ENCODE results near the gene RRP1.
"Not testable (repeated sequence)": the region's sequence is repeated elsewhere in the genome, so short reads cannot be mapped to it uniquely, and the experiment has no call there.

The RRP1 gene

DNA sequence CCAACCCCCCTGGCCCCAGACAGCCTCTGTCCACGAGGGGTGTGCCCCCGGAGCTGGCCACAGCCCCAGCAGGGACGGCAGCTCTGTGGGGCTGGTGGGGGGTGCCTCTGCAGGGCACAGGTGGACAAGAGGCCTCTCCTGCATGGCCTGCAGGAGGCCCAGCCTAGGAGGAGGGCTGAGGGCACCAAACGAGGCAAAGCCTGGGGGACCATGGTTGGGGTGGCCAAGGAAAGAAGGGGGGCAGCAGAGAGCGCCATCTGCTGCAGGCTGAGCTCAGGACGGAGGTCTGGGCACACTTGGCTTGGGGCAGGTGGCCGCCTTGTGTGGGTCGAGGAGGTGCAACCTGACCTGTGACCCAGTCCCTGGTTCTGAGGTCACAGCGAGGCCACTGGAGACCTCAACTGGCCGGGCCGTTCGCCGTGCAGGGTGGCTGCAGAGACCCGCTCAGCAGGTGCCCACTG, 27.3 kb downstream of the RRP1 start:
- DNase-seq (ENCODE audit: low read depth in 2 of 2) = no peak

GRCh38 chr21:43817157-43818086, 28.0 kb downstream of the RRP1 start:
- DNase-seq (ENCODE audit: low read depth in 2 of 2) = no peak

DNA sequence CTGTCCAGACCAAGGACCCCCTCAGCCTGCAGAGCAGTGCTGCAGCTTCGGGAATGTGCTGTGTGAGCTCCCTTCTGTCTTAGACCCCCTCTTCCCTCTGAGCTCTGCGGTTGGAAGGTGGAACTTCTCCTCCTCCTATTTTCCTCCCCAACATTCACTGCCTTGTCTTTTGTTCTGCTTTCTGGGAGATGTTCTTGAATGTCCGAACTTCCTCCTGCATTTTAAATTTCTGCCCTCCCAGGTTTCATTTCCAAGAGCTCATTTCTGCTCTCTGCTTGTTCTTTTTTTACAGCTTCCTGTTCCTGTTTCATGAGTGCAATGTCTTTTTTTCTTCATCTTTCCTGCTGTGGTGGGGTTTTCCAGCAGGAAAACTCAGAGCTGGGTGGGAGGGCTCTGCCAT, 29.3 kb downstream of the RRP1 start:
- DNase-seq (ENCODE audit: low read depth in 2 of 2) = no peak

- no peak for DNase-seq (ENCODE audit: low read depth in 2 of 2)
These were observed 30.4 kb downstream of the RRP1 start for GRCh38 chr21:43819511-43820405.

DNA sequence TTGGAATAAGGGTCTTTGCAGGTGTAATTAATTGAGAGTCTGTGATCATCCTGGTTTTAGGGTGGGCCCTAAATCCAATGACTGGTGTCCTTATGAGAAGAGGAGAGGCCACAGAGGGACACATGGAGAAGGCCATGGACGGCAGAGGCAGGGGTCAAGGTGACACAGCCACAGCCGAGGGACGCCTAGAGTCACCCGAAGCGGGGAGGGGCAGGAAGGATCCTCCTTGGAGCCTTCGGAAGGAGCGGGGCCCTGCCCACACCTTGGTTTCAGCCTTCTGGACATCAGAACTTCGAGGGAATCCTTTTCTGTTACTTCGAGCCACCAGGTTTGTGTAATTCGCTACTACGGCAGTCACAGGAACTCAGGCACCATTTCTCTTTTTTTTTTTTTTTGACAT, 31.1 kb downstream of the RRP1 start:
- DNase-seq (ENCODE audit: low read depth in 2 of 2) = no peak

DNA sequence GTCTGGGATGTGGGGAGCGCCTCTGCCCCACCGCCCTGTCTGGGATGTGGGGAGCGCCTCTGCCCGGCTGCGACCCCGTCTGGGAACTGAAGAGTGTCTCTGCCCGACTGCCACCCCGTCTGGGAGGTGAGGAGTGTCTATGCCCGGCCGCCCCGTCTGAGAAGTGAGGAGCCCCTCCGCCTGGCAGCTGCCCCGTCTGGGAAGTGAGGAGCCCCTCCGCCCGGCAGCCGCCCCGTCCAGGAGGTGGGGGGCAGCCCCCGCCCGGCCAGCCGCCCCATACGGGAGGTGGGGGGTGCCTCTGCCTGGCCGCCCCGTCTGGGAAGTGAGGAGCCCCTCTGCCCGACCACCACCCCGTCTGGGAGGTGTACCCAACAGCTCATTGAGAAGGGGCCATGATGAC, 32.8 kb downstream of the RRP1 start:
- DNase-seq (ENCODE audit: low read depth in 2 of 2) = not testable (repeated sequence)

DNA sequence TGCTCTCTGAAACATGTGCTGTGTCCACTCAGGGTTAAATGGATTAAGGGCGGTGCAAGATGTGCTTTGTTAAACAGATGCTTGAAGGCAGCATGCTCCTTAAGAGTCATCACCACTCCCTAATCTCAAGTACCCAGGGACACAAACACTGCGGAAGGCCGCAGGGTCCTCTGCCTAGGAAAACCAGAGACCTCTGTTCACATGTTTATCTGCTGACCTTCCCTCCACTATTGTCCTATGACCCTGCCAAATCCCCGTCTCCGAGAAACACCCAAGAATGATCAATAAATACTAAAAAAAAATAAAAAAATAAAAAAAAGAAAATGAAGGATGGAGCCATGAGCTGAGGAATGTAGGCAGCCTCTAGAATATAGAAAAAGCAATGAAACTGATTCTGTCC, 33.4 kb downstream of the RRP1 start:
- not testable (repeated sequence) for DNase-seq (ENCODE audit: low read depth in 2 of 2)

GRCh38 chr21:43824333-43825241, 35.2 kb downstream of the RRP1 start:
- DNase-seq (ENCODE audit: low read depth in 2 of 2) = no peak

DNA sequence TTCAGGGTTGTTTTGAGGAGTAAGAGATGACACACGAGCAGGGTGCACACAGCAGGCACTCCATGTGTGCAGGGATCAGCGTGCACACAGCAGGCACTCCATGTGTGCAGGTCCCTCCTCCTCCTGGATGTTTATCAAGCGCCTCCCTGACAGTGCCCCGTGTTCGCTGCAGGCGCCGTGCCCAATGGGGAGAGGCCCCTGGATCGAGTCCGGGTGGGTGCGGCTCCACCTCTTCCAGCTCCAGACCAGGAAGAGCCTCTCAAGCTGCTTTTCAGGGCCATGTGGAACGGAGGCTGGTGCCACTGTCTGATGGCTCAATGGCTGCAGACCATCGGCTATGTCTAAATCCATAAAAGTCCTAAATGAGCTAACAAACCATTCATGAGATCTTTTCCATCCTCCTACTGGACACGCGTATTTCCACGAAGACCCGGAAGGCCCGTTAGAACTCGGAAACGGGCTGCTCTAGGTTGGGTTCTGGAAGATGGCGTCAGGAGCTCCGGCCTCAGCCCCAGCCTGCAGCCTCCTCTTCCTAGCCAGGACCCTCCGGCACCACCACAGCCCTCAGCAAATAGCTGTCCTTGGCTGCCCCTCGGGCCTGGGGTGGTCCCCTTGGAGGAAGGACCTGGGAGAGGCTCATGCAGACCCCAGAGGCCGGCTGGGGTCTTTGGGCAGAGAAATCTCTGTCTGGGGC, 36.0 kb downstream of the RRP1 start:
- no peak for DNase-seq (ENCODE audit: low read depth in 2 of 2)

DNA sequence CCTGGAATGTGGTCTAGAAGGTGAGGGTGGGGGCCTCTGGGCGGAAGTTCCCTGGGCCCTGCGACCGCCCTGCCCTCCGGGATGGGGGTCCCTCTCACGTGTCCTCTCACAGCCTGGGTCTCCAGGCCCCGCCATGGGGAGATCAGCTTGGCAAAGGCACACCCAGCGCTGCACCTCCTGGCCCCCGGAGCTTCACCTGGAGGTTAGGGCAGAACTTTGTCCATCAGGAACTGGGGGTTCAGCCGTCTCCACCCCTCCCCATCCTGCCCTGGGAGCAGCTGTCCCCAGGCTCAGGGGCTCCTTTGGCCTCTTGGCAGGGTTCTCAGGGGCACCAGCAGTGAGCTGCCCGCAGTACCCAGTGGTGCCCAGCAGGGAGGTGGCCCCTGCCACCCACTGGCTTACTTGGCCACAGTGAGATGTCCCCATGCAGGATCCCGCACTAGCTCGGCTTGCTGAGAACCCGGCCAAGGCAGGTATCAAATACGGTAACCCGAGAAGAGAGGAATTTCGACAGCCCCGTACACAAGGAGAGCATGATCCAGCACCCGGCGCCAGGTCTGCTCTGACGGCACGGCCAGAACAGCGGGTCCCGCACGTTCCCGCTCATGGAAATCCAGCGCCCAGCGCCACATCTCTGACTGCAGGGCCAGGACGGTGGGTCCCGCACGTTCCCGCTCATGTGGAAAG, 36.7 kb downstream of the RRP1 start:
- DNase-seq (ENCODE audit: low read depth in 2 of 2) = no peak

DNA sequence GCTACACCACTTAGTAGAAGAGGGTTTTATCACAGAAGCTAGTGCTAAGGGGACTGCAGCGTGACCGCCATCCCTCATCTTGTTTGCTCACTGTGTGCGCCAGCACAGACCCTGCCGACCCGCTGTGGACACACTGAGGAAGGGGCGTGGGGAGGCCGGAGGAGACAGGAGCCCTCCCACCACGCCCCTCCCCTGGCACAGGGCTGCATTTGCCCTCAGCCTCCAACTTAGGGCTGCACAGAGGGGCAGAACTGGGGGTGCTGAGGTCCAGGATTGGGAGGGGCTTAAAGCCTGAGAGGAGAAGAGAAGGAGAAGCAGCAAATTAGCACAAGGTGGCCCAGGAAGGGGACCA, 37.2 kb downstream of the RRP1 start:
- no peak for DNase-seq (ENCODE audit: low read depth in 2 of 2)

GRCh38 chr21:43827015-43827611, 37.7 kb downstream of the RRP1 start:
- DNase-seq (ENCODE audit: low read depth in 2 of 2) = peak in 1 of 2 donors; percentile 29

- DNase-seq (ENCODE audit: low read depth in 2 of 2) = no peak
These were observed 39.8 kb downstream of the RRP1 start for GRCh38 chr21:43829161-43829560.

DNA sequence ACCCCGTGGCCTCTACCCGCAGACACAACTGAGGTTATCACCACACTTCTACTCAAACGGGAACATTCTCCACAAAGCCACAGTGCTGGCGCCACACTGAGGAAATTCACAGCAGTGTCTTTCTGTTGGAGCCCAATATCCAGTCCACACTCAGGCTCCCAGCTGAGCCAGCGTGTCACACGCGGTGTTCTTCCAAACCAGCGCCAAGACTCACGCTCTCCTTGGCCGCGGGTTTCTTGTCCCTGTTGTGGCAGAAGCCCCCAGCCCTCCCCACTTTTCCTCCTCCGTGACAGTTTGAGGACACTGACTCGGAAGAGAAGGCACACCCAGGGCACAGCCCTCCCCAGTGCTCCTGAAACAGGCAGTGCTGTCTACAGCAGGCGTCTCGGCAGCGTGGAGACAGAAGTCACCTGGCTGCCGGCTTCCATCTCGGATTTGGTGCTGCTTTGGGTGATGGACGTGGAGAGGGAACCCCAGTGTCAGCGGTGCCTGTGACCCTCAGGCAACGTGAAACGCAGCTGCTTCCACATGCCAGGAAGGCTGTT, 40.3 kb downstream of the RRP1 start:
- DNase-seq (ENCODE audit: low read depth in 2 of 2) = no peak

GRCh38 chr21:43832158-43832550, 42.8 kb downstream of the RRP1 start:
- DNase-seq (ENCODE audit: low read depth in 2 of 2) = no peak

DNA sequence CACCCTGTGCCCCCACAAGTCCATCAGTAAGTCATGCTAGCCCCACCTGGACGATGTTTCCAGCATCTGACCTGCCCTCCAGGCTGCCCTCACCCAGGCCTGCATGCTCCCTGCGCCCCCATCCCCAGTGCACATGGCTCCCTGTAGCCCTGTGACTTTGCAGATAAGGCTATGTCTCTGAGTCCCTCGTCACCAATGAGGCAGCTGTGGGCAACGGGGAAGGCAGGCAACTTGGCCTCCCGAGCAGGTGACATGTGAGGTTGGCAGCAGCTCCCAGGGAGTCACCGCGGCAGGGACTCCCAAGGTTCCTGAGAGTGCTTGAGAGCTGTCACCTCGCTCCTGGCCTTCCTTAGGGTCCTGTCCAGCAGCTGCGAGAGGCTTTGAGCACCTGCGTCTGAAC, 43.3 kb downstream of the RRP1 start:
- DNase-seq (ENCODE audit: low read depth in 2 of 2) = no peak

- no peak for DNase-seq (ENCODE audit: low read depth in 2 of 2)
These were observed 44.9 kb downstream of the RRP1 start for GRCh38 chr21:43834146-43834905.

GRCh38 chr21:43835050-43835449, 45.7 kb downstream of the RRP1 start:
- DNase-seq (ENCODE audit: low read depth in 2 of 2) = no peak

GRCh38 chr21:43835861-43836260, 46.5 kb downstream of the RRP1 start:
- no peak for DNase-seq (ENCODE audit: low read depth in 2 of 2)
